ENCODE measurements around the gene SMDT1.

Gene SMDT1

GRCh38 chr22:42065438-42066125 is 13.9 kb upstream of the SMDT1 start:
- TF ChIP-seq CTCF (IDR thresholded peaks at IDR 0.05; ENCODE audit: extremely low read depth, insufficient read depth, missing control alignments), result no peak
- in situ Hi-C loops (cut with MboI; ENCODE audit: low pct_unique_long_range_greater_than_20kb, low sequenced_read_pairs, unreplicated experiment), result no loop called here
- DNase-seq (ENCODE audit: low spot score), result no peak

- in situ Hi-C loops (cut with MboI; ENCODE audit: low pct_unique_long_range_greater_than_20kb, low sequenced_read_pairs, unreplicated experiment), result no loop called here
- no peak for DNase-seq (ENCODE audit: low spot score)
- TF ChIP-seq CTCF (IDR thresholded peaks at IDR 0.05; ENCODE audit: extremely low read depth, insufficient read depth, missing control alignments), result no peak
Observed at GRCh38 chr22:42066126-42066761, 13.3 kb upstream of the SMDT1 start.

GRCh38 chr22:42066937-42067336 is 12.6 kb upstream of the SMDT1 start:
- TF ChIP-seq CTCF (IDR thresholded peaks at IDR 0.05; ENCODE audit: extremely low read depth, insufficient read depth, missing control alignments), result no peak
- DNase-seq (ENCODE audit: low spot score), result no peak
- in situ Hi-C loops (cut with MboI; ENCODE audit: low pct_unique_long_range_greater_than_20kb, low sequenced_read_pairs, unreplicated experiment), result no loop called here

- no peak for TF ChIP-seq CTCF (IDR thresholded peaks at IDR 0.05; ENCODE audit: extremely low read depth, insufficient read depth, missing control alignments)
- no peak for DNase-seq (ENCODE audit: low spot score)
- in situ Hi-C loops (cut with MboI; ENCODE audit: low pct_unique_long_range_greater_than_20kb, low sequenced_read_pairs, unreplicated experiment), result no loop called here
Observed at GRCh38 chr22:42067671-42068251, 11.7 kb upstream of the SMDT1 start.

GRCh38 chr22:42068291-42068690 is 11.2 kb upstream of the SMDT1 start:
- in situ Hi-C loops (cut with MboI; ENCODE audit: low pct_unique_long_range_greater_than_20kb, low sequenced_read_pairs, unreplicated experiment), result no loop called here
- TF ChIP-seq CTCF (IDR thresholded peaks at IDR 0.05; ENCODE audit: extremely low read depth, insufficient read depth, missing control alignments), result no peak
- DNase-seq (ENCODE audit: low spot score), result no peak

- in situ Hi-C loops (cut with MboI; ENCODE audit: low pct_unique_long_range_greater_than_20kb, low sequenced_read_pairs, unreplicated experiment), result loop anchor here (10.0 kb wide), 1 partner anchor 85 kb away; no protein-coding TSS in a partner anchor
- no peak for TF ChIP-seq CTCF (IDR thresholded peaks at IDR 0.05; ENCODE audit: extremely low read depth, insufficient read depth, missing control alignments)
- DNase-seq (ENCODE audit: low spot score), result no peak
Observed at GRCh38 chr22:42069801-42070516, 9.5 kb upstream of the SMDT1 start.

Data from GM13977 (cell line).